OCI-LY1 (cell line): Measurements from ENCODE around the gene ACER3.

ENCODE experiments used
- CTCF ChIP-seq: fragments of 200-600 bp; sonication (generic), shearing (Covaris generic); IDR thresholded peaks from 2 replicates; pipeline ENCODE4 v1.5.1; 2017; ENCODE audit warnings: mild to moderate bottlenecking, antibody characterized with exemption, low read length, moderate library complexity, mixed read lengths
- EZH2 ChIP-seq: fragments of 200-600 bp; sonication (generic), shearing (Covaris generic); IDR thresholded peaks from 2 replicates; pipeline ENCODE4 v1.8.0; 2017; ENCODE audit warnings: borderline replicate concordance, mixed run types, mild to moderate bottlenecking, antibody characterized with exemption, low read length, moderate library complexity, mixed read lengths

GRCh38 chr11:76944225-76944624, 83.5 kb downstream of the ACER3 start:
- no peak for TF ChIP-seq CTCF
- TF ChIP-seq EZH2: no peak
